Muscle of arm (tissue), 14 donors: Measurements from ENCODE around the gene TRIP6. TPM values are rescaled to one million over a fixed set of nuclear protein-coding genes. Genes with fewer than 3 reads are reported as not detected.

Source experiments
- DNase-seq: peaks from one replicate; pipeline ENCODE4 v3.0.0-alpha.2; 2013
- long read RNA-seq, 11 donors: transcript quantifications; one replicate each; lab custom pipeline, GENCODE V29; 2026
- polyA plus RNA-seq, 12 donors: library from polyadenylated mRNA; unstranded; fragments of 120-200 nt; gene quantifications; one replicate each; pipeline ENCODE4 v1.2.1, GENCODE V29; 2013; ENCODE audit not compliant: insufficient read length in 12 of 12

TRIP6 gene, protein sequence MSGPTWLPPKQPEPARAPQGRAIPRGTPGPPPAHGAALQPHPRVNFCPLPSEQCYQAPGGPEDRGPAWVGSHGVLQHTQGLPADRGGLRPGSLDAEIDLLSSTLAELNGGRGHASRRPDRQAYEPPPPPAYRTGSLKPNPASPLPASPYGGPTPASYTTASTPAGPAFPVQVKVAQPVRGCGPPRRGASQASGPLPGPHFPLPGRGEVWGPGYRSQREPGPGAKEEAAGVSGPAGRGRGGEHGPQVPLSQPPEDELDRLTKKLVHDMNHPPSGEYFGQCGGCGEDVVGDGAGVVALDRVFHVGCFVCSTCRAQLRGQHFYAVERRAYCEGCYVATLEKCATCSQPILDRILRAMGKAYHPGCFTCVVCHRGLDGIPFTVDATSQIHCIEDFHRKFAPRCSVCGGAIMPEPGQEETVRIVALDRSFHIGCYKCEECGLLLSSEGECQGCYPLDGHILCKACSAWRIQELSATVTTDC
- 10 to 100 TPM in 11 of 12 donors, not detected in 1; 26.9 to 72.6 (median 38.8) TPM for polyA plus RNA-seq
- long read RNA-seq, donor 1, transcript TRIP6-201 (9 exons, 1,942 nt), result major isoform, 12 of 47 reads
- long read RNA-seq, donor 1, partial matches to known transcripts, result 32 of 47 reads
- long read RNA-seq, donor 1, other reads (novel, unspliced or antisense), result 0 of 47 reads
- long read RNA-seq, donor 2, transcript TRIP6-201 (9 exons, 1,942 nt), result major isoform, 8 of 8 reads
- long read RNA-seq, donor 2, partial matches to known transcripts, result 0 of 8 reads
- long read RNA-seq, donor 2, other reads (novel, unspliced or antisense), result 0 of 8 reads
- long read RNA-seq, donor 3, transcript TRIP6-201 (9 exons, 1,942 nt), result major isoform, 7 of 18 reads
- long read RNA-seq, donor 3, partial matches to known transcripts, result 11 of 18 reads
- long read RNA-seq, donor 3, other reads (novel, unspliced or antisense), result 0 of 18 reads
- long read RNA-seq, donor 4, partial matches to known transcripts, result 0 of 4 reads
- long read RNA-seq, donor 4, other reads (novel, unspliced or antisense), result 0 of 4 reads
- long read RNA-seq, donor 5, transcript TRIP6-201 (9 exons, 1,942 nt), result major isoform, 16 of 22 reads
- long read RNA-seq, donor 5, partial matches to known transcripts, result 5 of 22 reads
- long read RNA-seq, donor 5, other reads (novel, unspliced or antisense), result 0 of 22 reads
- long read RNA-seq, donor 6, partial matches to known transcripts, result 14 of 18 reads
- long read RNA-seq, donor 6, other reads (novel, unspliced or antisense), result 0 of 18 reads
- long read RNA-seq, donor 7, transcript TRIP6-201 (9 exons, 1,942 nt), result major isoform, 6 of 13 reads
- long read RNA-seq, donor 7, partial matches to known transcripts, result 6 of 13 reads
- long read RNA-seq, donor 7, other reads (novel, unspliced or antisense), result 0 of 13 reads
- long read RNA-seq, donor 8, transcript TRIP6-201 (9 exons, 1,942 nt), result major isoform, 9 of 31 reads
- long read RNA-seq, donor 8, partial matches to known transcripts, result 21 of 31 reads
- long read RNA-seq, donor 8, other reads (novel, unspliced or antisense), result 0 of 31 reads
- long read RNA-seq, donor 9, transcript TRIP6-201 (9 exons, 1,942 nt), result major isoform, 14 of 33 reads
- long read RNA-seq, donor 9, partial matches to known transcripts, result 19 of 33 reads
- long read RNA-seq, donor 9, other reads (novel, unspliced or antisense), result 0 of 33 reads
- long read RNA-seq, donor 10, transcript TRIP6-201 (9 exons, 1,942 nt), result major isoform, 7 of 8 reads
- long read RNA-seq, donor 10, partial matches to known transcripts, result 0 of 8 reads
- long read RNA-seq, donor 10, other reads (novel, unspliced or antisense), result 0 of 8 reads
- long read RNA-seq, donor 11, transcript TRIP6-201 (9 exons, 1,942 nt), result major isoform, 5 of 12 reads
- long read RNA-seq, donor 11, partial matches to known transcripts, result 6 of 12 reads
- long read RNA-seq, donor 11, other reads (novel, unspliced or antisense), result 0 of 12 reads

DNA sequence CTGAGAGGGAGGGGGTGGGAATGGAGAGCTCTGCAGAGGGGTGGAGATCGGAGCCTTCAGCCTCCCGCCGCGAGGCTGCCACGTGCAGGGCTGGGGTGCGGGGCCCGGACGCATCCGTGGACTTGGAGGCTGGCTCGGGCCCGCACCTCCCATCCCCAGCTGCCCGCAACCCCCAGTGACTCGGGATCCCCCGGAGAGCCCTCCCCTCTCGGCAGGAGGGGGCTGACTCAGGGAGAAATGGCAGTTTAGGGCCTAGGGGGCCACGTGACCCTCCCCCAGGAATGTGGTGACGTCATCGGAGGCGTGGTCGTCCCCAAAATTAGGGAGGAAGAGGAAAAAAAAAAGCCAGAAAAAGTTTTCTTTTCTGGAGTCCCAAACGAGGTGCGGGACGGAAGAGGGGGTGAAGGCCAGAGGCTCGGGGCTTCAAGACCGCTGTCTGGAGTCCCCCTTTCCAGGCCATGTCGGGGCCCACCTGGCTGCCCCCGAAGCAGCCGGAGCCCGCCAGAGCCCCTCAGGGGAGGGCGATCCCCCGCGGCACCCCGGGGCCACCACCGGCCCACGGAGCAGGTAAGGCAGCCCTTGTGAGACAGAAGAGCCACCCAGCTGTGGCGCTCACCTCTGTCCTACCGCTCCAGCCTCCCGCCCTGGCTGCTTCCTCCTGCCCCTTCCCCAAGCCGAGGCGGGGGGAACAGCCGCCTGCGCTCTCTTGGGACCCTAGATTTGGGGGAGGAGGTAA lies at the start of gene TRIP6:
Gene TRIP6 (plus strand): TSS at position 348 of the 736 bp plus-strand sequence. CDS start 111 bp downstream, at position 459.
- DNase-seq, result peak; percentile 95

DNA sequence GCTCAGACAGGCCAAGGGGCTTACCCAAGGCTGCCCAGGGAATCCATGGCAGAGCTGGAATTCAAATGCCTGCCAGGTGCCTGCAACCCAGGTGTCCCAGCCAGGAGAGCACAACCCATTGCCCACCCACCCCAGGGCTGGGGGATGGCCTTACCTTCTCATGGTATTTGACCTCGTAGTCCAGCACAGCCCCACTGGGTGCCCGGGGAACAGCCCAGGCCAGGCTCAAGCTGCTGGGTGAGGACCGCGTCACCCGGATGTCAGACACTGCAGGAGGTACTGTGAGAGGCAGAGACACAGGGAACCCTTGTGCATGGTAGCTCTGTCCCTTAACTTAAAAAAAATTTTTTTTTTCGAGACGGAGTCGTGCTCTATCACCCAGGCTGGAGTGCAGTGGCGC lies 48.8 kb upstream of the TRIP6 start:
- no peak for DNase-seq

DNA sequence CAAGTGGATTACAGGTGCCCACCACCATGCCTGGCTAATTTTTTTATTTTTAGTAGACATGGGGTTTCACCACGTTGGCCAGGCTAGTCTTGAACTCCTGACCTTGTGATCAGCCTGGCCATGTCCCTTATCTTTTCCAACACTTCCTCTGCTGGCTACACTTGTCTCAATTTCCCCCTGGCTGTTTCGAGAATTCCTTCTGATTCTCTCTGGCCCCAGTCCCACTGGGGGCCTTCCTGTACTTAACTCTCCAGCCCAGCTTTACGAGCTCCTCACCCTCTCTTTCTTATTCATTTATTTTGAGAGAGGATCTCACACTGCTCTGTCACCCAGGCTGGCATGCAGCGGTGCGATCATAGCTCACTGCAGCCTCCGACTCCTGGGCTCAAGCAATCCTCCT lies 48.4 kb upstream of the TRIP6 start:
- no peak for DNase-seq

DNA sequence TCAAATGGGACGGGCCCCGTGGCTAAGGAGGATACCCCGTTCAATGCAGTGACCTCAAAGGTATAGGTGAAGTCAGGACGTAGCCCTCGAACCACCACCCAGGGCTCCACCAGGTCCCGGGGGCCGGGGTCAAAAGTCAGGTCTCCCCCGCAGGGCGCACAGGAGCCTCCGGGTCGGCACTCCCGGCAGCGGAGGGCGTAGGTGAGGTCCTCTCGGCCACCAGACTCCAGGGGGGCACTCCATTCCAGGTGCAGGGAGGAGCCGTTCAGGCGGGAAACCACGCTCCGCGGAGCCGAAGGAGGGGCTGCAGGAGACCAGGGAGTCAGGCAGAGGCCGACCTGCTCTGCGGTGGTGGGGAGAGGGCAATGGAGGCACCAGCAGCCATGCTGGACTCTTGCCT lies 47.6 kb upstream of the TRIP6 start:
- DNase-seq, result no peak

DNA sequence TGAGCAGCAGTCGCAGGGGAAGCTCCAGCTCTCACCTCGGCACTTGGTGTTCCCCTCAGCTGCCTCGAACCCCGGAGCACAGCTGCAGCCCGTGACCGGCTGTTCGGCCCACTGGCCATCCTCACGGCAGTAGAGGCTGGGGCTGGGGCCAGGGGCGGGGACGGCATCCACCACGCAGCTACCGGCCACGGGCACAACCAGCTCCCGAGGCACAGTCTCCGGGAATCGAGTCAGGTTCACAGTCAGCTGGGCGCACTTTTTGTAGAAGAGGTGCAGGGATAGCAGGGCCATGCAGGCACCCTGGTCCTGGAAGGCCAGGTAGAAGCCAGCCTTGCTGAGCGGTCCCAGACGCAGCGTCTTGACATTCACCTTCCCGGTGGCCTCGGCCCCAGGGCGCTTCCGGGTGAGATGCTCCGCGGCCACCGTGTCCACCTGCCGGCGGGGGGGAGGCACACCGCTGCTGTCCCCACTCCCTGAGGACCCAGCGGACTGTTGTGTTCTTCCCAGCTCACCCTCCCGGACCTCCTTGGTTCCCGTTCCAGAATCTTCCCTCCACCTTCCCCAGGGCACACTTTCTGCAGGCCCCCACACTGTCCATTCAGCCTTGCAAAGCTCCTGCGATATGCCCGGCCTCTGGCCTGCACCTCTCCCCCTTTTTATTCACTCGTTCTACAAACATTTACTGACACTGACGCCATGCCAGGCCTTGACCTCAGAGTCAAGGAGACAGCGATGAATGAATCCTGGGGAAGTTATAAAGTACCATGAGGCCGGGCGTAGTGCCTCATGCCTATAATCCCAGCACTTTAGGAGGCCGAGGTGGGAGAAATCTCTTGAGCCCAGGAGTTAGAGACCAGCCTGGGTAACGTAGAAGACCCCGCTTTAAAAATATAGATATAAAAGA lies 44.7 kb upstream of the TRIP6 start:
- no peak for DNase-seq

DNA sequence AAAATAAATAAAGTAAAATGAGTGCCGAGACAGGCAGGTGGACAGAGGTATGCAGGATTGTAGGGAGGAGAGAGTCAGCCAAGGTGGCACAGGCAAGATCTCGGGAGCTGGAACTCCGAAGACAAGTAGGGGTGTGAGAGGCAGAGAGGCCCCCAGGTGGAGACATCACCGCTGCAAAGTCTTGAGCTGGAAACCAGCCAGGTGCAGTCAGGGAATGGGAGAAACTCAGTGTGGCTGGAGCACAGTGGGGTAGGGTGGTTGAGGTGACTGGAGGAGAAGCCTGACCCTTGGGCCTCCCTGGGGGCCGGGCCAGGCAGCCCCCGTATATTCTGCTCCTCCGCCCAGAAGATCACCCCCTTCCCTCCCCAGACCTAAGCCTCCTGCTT lies 44.1 kb upstream of the TRIP6 start:
- DNase-seq, result no peak

DNA sequence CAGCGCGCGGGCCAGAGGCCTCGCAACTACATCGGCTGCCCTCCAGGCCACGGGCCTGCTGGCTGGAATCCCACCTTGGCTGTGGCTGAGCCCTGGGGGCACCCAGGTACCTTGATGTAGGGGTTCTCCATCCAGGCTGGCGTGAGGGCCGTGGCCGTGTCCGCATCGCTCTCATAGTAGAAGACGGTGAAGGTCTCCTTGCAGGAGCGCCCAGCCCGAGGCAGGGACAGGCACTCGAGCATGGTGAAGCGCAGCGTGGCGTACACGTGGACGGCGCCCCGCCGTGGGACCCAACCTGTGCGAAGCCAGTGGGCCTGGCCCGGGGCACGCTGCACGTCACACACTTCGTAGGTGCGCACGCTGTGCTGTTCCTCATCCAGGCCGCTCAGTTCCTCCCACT lies 43.7 kb upstream of the TRIP6 start:
- DNase-seq, result no peak

DNA sequence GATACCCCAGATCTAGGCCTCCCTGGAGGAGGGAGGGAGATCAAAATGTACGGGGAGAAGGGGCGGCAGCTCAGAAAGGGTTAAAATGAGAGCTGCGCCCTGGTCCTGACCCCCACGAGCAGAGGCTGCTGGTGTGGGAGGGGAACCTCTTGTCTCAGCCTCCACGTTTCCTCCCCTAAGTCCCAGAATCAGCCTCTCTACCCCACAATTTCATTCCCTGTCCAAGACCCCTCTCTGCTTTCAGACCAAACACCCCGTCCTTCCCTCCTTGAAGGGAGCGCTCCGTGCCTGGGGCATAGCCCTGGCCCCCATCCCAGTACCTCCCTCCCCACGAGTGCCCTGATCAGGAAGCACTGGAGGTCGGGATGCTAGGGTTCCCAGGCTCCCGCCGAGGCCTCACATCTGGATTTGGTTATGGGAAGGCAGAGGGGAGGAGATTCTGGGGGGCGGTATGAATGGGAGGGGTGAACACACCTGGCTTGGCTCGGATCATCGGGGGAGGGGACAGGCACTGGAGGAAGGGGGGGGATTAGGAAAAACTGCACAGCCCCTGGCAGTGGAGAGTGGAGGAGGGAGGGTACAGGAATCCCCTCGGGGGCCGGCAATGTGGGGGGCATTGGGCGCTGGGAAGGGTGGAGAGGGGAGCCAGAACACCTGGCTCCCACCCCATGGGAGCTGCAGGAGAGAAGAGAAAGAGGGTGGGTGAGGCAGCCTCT lies 42.5 kb upstream of the TRIP6 start:
- no peak for DNase-seq

DNA sequence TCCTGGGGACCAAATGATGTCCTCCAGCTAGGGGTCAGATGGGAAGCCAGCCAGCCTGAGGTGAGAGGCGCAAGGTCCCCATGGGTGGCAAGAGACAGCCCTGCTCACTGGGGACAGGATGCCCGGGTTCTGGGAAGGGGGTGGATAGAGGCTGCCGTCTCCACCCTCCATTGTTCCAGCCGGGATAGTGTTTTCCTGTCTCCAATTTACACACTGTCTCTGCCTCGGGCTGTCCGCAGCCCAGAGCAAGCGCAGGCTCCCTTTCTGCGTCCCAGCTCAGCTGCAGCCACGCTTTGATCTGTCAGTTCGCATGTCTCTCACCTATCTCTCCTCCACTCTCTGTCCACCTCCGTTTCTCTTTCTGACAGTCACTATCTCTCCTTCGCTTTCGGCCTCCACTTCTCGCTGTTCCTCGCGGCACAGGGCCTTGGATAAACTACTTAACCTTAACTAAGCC lies 41.9 kb upstream of the TRIP6 start:
- DNase-seq, result no peak

DNA sequence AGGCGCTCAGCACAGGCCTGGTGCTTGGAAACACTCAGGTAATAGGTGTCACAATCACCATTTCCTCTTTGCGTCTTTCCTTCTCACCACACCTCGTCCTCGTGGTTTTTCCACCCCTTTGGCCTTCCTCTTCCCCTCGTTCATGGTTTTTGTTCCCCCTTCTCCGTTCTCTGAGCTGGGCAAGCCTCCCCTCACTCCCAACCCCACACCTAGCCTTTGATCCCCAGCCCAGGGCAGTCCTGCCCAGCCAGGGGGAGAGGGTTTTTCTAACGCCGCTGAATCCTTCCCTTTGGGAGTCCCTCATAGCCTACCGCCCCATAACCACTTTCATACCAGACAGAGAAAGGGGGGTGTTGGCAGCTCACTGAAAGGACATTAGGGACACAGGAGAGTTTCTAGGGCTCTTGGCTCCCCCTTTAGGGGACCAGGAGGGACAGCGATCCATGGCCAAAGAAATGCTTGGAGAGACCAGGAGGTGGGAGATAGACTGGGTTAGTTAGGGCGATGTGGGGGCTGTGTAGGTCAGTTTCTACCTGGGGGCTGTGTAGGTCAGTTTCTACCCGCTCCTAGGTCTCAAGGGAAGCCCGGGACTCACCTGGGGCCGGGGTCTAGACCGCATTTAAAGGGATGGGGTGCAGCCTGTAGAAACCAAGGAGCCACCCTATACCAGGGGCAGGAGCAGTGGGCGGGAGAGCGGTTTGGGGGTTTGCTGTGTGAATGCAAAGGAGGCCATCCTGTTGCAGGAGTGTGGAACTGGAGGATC lies 41.3 kb upstream of the TRIP6 start:
- no peak for DNase-seq

DNA sequence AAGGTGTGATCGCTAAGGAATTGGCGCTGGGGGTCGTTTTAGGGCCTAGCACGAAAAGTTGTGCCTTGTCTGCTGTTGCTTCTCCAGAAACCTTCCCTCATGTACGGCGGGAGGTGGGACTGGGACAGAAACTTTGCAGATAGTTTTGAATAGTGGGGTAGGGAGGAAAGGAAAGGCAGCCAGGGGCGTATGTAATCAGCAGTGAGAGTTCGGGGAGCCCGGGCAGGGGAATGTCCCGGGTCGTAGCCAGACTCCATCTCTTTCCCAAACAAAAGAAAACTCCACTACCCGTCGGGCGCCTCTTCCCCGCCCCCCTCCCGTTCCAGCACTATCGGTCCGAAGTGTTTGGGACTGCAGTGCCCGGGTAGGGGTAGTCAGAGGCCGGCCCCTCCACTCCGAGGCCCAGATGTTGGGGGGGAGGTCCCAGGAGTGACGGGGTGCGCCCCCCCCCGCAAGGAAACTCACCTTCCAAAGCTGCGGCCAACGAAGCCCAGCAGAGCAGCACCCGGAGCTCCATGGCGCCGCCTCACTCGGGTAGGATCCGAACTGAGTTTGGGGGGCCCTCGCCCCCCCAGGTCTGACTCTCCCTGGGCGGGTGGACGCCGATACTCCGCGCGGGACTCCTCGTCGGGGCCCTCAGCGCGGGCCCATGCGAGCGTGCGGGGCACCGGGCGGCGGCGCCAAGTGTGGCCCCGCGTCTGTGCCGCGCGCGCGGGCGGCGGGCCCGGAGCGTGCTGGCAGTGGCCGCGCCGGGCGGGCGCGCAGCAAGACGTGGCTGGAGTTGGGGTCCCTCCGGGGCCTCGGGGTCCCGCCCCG lies 40.5 kb upstream of the TRIP6 start:
- DNase-seq, result peak; percentile 38

DNA sequence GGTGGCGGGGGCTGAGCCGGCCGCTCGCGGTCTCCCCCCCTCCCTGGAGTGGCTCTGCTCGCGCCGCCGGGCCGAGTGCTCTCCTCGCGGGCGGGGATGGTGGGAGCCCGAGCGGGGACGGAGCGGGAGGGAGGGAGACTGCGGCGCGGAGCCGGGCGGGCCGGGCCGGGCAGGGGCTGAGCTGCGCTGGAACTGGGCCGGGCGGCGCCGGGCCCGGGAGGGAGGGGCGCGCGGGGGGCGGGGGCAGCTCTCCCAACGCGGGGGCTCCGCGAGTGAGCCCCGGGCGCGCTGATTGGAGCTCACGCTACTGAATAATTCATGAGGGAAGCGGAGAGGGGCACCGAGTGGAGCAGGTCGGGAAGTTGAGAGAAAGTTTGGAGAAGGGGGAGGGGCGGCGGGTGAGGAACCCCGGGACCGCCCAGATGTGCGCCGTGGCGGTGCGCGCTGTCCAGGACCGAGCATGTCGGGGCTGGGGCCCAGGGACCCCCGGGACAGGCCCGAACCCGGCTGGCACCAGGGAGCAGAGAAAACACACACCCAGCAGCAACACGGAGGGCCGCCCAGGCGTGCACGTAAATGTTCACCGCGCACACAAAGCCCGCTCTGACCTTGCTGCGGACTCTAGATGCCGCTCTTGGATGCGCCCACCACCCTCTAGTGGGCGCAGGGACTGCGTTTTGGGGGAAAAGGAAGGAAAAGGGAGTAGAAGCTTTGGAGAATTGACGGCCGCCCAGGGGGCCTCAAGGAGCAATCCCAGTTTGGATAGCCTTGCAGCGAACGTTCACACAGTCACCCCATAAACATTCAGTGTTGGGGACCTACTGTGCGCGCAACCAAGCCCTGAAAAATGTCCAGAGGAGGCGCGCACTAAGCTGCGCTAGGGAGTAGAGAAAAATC lies 39.6 kb upstream of the TRIP6 start, which contains the start of gene EPHB4:
Gene EPHB4 (minus strand): TSS at position 194 of the 897 bp plus-strand sequence. CDS start 493 bp downstream, outside the sequence.
- peak; percentile 92 for DNase-seq

DNA sequence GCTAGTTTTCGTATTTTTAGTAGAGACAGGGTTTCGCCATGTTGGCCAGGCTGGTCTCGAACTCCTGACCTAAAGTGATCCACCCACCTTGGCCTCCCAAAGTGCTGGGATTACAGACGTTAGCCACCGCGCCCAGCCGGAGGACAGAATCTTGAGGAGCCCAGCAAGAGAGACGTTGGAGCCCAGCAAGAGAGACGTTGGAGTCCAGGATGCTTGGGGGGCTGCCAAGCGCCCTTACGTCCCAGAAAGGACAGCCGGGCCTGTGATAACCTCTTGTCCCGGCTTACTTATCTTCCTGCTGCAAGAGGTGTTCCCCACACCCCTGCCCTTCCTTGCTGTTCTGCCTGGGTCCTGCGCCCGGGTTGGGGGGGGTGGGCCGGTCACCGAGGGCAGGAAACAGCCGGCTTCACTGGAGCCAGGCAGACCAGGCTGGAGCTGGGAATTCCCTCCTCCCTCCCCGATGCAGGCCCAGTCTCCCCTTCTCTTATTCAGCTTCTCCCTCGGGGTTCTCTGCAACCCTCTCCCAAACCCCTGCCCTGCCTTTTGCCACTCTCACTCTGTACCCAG lies 38.0 kb upstream of the TRIP6 start:
- DNase-seq, result no peak

DNA sequence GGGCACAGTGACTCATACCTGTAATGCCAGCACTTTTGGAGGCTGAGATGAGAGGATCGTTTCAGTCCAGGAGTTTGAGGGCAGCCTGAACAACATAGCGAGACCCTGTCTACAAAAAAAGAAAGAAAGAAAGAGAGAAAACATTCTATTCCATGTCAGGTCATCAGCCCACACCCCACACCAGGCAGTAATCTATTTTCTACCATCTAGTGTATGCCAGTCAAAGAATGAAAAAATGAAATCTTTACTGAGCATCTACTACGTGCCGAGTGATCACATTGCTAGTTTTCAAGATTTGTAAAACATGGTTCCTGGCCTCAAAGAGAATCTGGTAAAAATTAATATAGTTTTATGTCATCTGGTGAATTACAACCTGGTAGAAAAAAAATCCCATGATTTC lies 36.8 kb upstream of the TRIP6 start:
- no peak for DNase-seq

DNA sequence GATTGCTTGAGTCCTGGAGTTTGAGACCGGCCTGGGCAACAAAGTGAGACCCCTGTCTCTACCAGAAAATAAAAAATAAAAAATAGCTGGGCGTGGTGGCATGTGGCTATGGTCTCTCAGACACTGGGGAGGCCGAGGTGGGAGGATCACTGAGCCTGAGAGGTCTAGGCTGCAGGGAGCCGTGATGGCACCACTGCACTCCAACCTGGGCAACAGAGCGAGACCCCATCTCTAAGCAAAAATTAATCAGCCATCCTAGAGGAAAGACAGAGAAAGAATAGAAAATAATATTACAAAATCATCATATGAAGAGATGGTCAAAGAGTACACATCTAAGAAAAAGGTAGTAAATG lies 34.9 kb upstream of the TRIP6 start:
- DNase-seq, result no peak
